CD14-positive monocyte (primary cell): ENCODE data around the gene LRBA. TPM values are rescaled to one million over a fixed set of nuclear protein-coding genes. Genes with fewer than 3 reads are reported as not detected.

Source experiments
- DNase-seq, 3 donors: peaks; one replicate each; pipeline ENCODE4 v3.0.0-alpha.2; 2011 to 2022
- H2AFZ ChIP-seq: 2 replicates; pipeline ENCODE4 v1.6.0; 2012; ENCODE audit warnings: mild to moderate bottlenecking, low read depth, low read length, inconsistent platforms; ENCODE audit not compliant: insufficient read depth, poor library complexity, severe bottlenecking
- H3K27ac ChIP-seq, 2 donors: 1 replicate in 1 of 2; 2 replicates in 1 of 2; pipeline ENCODE4 v1.5.1; 2012 to 2013; ENCODE audit warnings: low read length in 2 of 2, control low read depth in 1 of 2, inconsistent platforms in 1 of 2, low read depth in 1 of 2, mild to moderate bottlenecking in 1 of 2
- H3K27me3 ChIP-seq, 2 donors: one replicate each; pipeline versions ENCODE4 v1.6.0 to v1.6.1; 2011 to 2013; ENCODE audit warnings: low read length in 2 of 2; ENCODE audit not compliant: control insufficient read depth in 2 of 2, insufficient read depth in 2 of 2
- H3K36me3 ChIP-seq, 2 donors: replicated peaks in 1 of 2; 1 replicate in 1 of 2; 2 replicates in 1 of 2; pipeline versions ENCODE4 v1.5.1 to v1.6.1; 2012 to 2013; ENCODE audit warnings: low read length in 2 of 2, control low read depth in 1 of 2, inconsistent platforms in 1 of 2, mild to moderate bottlenecking in 1 of 2; ENCODE audit not compliant: insufficient read depth in 2 of 2, control insufficient read depth in 1 of 2
- H3K4me1 ChIP-seq, 2 donors: 1 replicate in 1 of 2; 2 replicates in 1 of 2; pipeline versions ENCODE4 v1.5.1 to v1.6.1; 2012 to 2013; ENCODE audit warnings: low read length in 2 of 2, control low read depth in 1 of 2, inconsistent platforms in 1 of 2, mild to moderate bottlenecking in 1 of 2, moderate library complexity in 1 of 2; ENCODE audit not compliant: insufficient read depth in 2 of 2, control insufficient read depth in 1 of 2
- H3K4me2 ChIP-seq: replicated peaks from 2 replicates; pipeline ENCODE3; 2012; ENCODE audit warnings: low read length, moderate library complexity, mild to moderate bottlenecking; ENCODE audit not compliant: poor library complexity, severe bottlenecking; ENCODE audit errors: extremely low read depth
- H3K4me3 ChIP-seq, 3 experiments: fragments of 200-600 bp in 1 of 3; sonication (generic) in 1 of 3; replicated peaks in 1 of 3; 1 replicate in 2 of 3; 2 replicates in 1 of 3; pipeline ENCODE4 v1.5.1; 2011 to 2013; ENCODE audit warnings: low read length in 3 of 3, mild to moderate bottlenecking in 3 of 3, control low read depth in 2 of 3, low read depth in 2 of 3, inconsistent platforms in 1 of 3, moderate library complexity in 1 of 3
- H3K79me2 ChIP-seq: 2 replicates; pipeline ENCODE4 v1.6.0; 2012; ENCODE audit warnings: mild to moderate bottlenecking, control low read depth, inconsistent platforms, low read length, moderate library complexity; ENCODE audit not compliant: insufficient read depth
- H3K9ac ChIP-seq: 2 replicates; pipeline ENCODE4 v1.6.0; 2017; ENCODE audit warnings: low read length, mild to moderate bottlenecking; ENCODE audit not compliant: insufficient read depth, poor library complexity, severe bottlenecking
- H3K9me3 ChIP-seq, 2 donors: replicated peaks in 1 of 2; 1 replicate in 1 of 2; 2 replicates in 1 of 2; pipeline versions ENCODE4 v1.5.1 to v1.6.1; 2012 to 2013; ENCODE audit warnings: low read length in 2 of 2, control low read depth in 1 of 2; ENCODE audit not compliant: control insufficient read depth in 1 of 2, insufficient read depth in 1 of 2
- H4K20me1 ChIP-seq: 2 replicates; pipeline ENCODE4 v1.6.0; 2012; ENCODE audit warnings: mild to moderate bottlenecking, low read length, control low read depth, moderate library complexity; ENCODE audit not compliant: insufficient read depth
- H3K27ac Mint-ChIP-seq, 7 donors: one replicate each; pipeline ENCODE4 v1.8.0; 2020; ENCODE audit warnings: mild to moderate bottlenecking in 7 of 7, mixed read lengths in 7 of 7, moderate library complexity in 6 of 7, inconsistent platforms in 2 of 7
- H3K27me3 Mint-ChIP-seq, 3 donors: one replicate each; pipeline ENCODE4 v1.8.0; 2021 to 2022; ENCODE audit warnings: low read depth in 3 of 3, mild to moderate bottlenecking in 3 of 3, mixed read lengths in 3 of 3, moderate library complexity in 3 of 3, inconsistent platforms in 1 of 3
- H3K36me3 Mint-ChIP-seq, 2 donors: one replicate each; pipeline ENCODE4 v1.8.0; 2020; ENCODE audit warnings: mixed read lengths in 2 of 2, inconsistent platforms in 1 of 2, mild to moderate bottlenecking in 1 of 2
- H3K4me1 Mint-ChIP-seq: one replicate; pipeline ENCODE4 v1.8.0; 2020; ENCODE audit warnings: mild to moderate bottlenecking, mixed read lengths
- H3K4me3 Mint-ChIP-seq, 2 donors: one replicate each; pipeline ENCODE4 v1.8.0; 2020; ENCODE audit warnings: mild to moderate bottlenecking in 2 of 2, mixed read lengths in 2 of 2, moderate library complexity in 1 of 2
- H3K9me3 Mint-ChIP-seq, 7 donors: one replicate each; pipeline ENCODE4 v1.8.0; 2020 to 2022; ENCODE audit warnings: mixed read lengths in 7 of 7, mild to moderate bottlenecking in 6 of 7, moderate library complexity in 6 of 7, inconsistent platforms in 2 of 7
- CTCF ChIP-seq: fragments of 200-600 bp; IDR thresholded peaks from one replicate; pipeline ENCODE4 v1.8.0; 2022; ENCODE audit warnings: antibody characterized with exemption, mild to moderate bottlenecking
- WGBS: methylation state at CpG from one replicate; pipeline ENCODE4 v1.1.5; 2013; ENCODE audit warnings: missing lambda C conversion rate; ENCODE audit not compliant: insufficient coverage; 5-methylcytosine and 5-hydroxymethylcytosine counted together
- intact Hi-C, 2 donors: fragments of 100-400 bp; cut with micrococcal nuclease; formaldehyde crosslinking; loops; one replicate each; pipeline versions ENCODE4 v1.15.0 to v1.15.1; 2023
- polyA plus RNA-seq, 3 donors: library from polyadenylated mRNA; depleted of rRNA in 1 of 3; unstranded in 2 of 3; stranded (reverse) in 1 of 3; fragments of 300-500 nt in 2 of 3; fragments of >200 nt in 1 of 3; fragmentation: Illumina TruSeq in 2 of 3; gene quantifications; 1 replicate in 2 of 3; 2 replicates in 1 of 3; pipeline ENCODE4 v1.2.3, GENCODE V29; 2012 to 2021

The LRBA gene
- polyA plus RNA-seq, 3 donors = 1.5 to 5.5 (median 4.4) TPM

GRCh38 chr4:150580306-150580705, 434.8 kb downstream of the LRBA start:
- peaks cover 32 to 41% (median 38%) of the 10 kb centered on the region in 7 donors for H3K9me3 Mint-ChIP-seq
- H3K9ac ChIP-seq = no peak overlapping the region
- no peaks in the 10 kb centered on the region for H4K20me1 ChIP-seq
- 98% methylated on average over 6 of the region's 9 CpGs for WGBS
- no peak overlapping the region for H3K4me2 ChIP-seq
- no peaks in the 10 kb centered on the region for H3K4me1 ChIP-seq
- TF ChIP-seq CTCF = no peak
- peaks cover 24 to 32% of the 10 kb centered on the region in 2 donors for H3K36me3 Mint-ChIP-seq
- H3K4me1 Mint-ChIP-seq = no peaks in the 10 kb centered on the region
- no peak for DNase-seq
- intact Hi-C loops = no loop called here
- no peaks in the 10 kb centered on the region for H3K79me2 ChIP-seq
- no peak overlapping the region for H3K4me3 Mint-ChIP-seq
- peaks cover 37 to 38% of the 10 kb centered on the region in 2 donors for H3K9me3 ChIP-seq
- H3K27me3 Mint-ChIP-seq = no peaks in the 10 kb centered on the region
- peaks cover 5 to 17% of the 10 kb centered on the region in 2 donors for H3K36me3 ChIP-seq
- no peak overlapping the region for H3K4me3 ChIP-seq
- no peak overlapping the region for H3K27ac Mint-ChIP-seq
- no peaks in the 10 kb centered on the region for H3K27me3 ChIP-seq
- H2AFZ ChIP-seq = no peak overlapping the region
- no peak overlapping the region for H3K27ac ChIP-seq

DNA sequence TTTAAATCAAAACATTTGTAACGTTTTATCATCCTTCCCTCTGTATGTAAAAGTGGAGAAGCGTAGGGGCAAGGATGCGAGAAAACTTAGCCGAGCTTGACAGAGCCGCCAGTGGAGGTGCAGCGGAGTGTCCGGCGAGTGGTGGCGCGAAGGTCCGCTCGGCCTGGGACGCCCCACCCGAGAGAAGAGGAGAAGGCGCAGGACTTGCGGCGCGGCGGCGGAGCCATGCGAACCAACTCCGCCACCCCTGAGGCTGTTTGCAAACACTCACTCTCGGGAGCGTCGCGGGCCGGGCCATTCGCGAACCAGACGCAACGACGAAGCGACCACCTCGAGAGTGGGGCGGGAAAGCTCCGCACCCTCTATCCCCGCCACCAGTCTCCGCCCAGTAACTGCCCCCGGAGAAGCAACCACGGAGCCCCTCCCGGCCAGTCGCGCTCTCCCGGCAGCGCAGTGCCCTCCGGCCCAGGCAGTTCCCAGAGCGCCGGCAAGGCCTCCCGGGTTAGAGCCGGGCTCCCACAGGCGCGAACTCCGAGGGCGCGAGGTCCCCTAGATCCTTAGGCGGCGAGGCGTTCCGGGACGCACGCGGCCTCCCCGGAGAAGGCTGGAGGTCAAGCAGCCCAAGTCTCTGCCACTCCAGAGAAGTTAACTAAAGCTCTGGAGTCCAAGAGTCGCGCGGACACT, 435.4 kb downstream of the LRBA start:
- no peaks in the 10 kb centered on the region for H3K4me1 ChIP-seq
- H3K4me2 ChIP-seq = no peak overlapping the region
- Mint-ChIP-seq H3K27me3 (no peaks in the 10 kb centered on the region), H3K4me1 (no peaks in the 10 kb centered on the region), H3K36me3 (peaks cover 24 to 32% of the 10 kb centered on the region in 2 donors), H3K4me3 (no peak overlapping the region), H3K9me3 (peaks cover 32 to 41% (median 38%) of the 10 kb centered on the region in 7 donors), H3K27ac (no peak overlapping the region)
- DNase-seq = no peak
- no peak overlapping the region for H2AFZ ChIP-seq
- H4K20me1 ChIP-seq = no peaks in the 10 kb centered on the region
- no peak overlapping the region for H3K9ac ChIP-seq
- 97% methylated on average over 57 of the region's 66 CpGs for WGBS
- TF ChIP-seq CTCF = no peak
- H3K27ac ChIP-seq = no peak overlapping the region
- no peaks in the 10 kb centered on the region for H3K27me3 ChIP-seq
- H3K79me2 ChIP-seq = no peaks in the 10 kb centered on the region
- intact Hi-C loops = no loop called here
- peaks cover 37 to 38% of the 10 kb centered on the region in 2 donors for H3K9me3 ChIP-seq
- no peak overlapping the region for H3K4me3 ChIP-seq
- peaks cover 5 to 17% of the 10 kb centered on the region in 2 donors for H3K36me3 ChIP-seq
